K562 (cell line): ENCODE results near the gene TRAPPC8. TPM values are rescaled to one million over a fixed set of nuclear protein-coding genes. Genes with fewer than 3 reads are reported as not detected.
"Not testable (repeated sequence)": the region's sequence is repeated elsewhere in the genome, so short reads cannot be mapped to it uniquely, and the experiment has no call there.

Experiments
- ATAC-seq: fragments of 200-7000 bp; cut with Tn5 transposase; 3 replicates; pipeline ENCODE4 v1.9.1; 2020; ENCODE audit warnings: moderate library complexity
- BruUV-seq: library from RNA; stranded (reverse); fragments of 400-500 nt; replicated peaks from 2 replicates; lab custom pipeline; 2021; lab: Mats Ljungman, UMichigan
- CTCF ChIA-PET: fragments of 300-600 bp; formaldehyde crosslinking; extraction: SDS; loops from one replicate; lab custom pipeline; 2021; ENCODE audit warnings: low intra/inter-chr PET ratio; lab: Yijun Ruan, JAX
- POLR2A ChIA-PET: fragments of 300-600, 350-650 bp; sonication (Branson Sonifier 250); formaldehyde crosslinking; extraction: SDS; loops from one replicate; lab custom pipeline; 2021; ENCODE audit warnings: antibody characterized with exemption, inconsistent platforms; lab: Yijun Ruan, JAX
- DNase-seq, 4 experiments: peaks; one replicate each; pipeline versions ENCODE4 v3.0.0 to v3.0.0-alpha.2; 2011 to 2018; ENCODE audit warnings: low spot score in 3 of 4, mixed read lengths in 3 of 4; ENCODE audit errors: extremely low read depth in 1 of 4
- FAIRE-seq: peaks from 2 replicates; lab custom pipeline; 2011; peaks lifted over from hg19 to GRCh38; lab: Jason Lieb, UNC
- H2AFZ ChIP-seq: 2 replicates; pipeline ENCODE4 v1.6.0; 2011; ENCODE audit warnings: low read depth, low read length, control low read depth, inconsistent platforms
- H3K27ac ChIP-seq: fragments of 200-600 bp; 3 replicates; pipeline ENCODE4 v1.8.0; 2011; ENCODE audit warnings: low read depth, mild to moderate bottlenecking, control low read depth, inconsistent platforms, low read length, moderate library complexity, mixed read lengths; ENCODE audit errors: extremely low read depth
- H3K27me3 ChIP-seq, 2 experiments: fragments of 300-600 bp in 1 of 2; 2 replicates in 1 of 2; 3 replicates in 1 of 2; pipeline versions ENCODE4 v1.6.0 to v1.8.0; 2011; ENCODE audit warnings: inconsistent platforms in 2 of 2, low read length in 2 of 2, mild to moderate bottlenecking in 1 of 2, mixed read lengths in 1 of 2, moderate library complexity in 1 of 2; ENCODE audit not compliant: control insufficient read depth in 2 of 2, insufficient read depth in 2 of 2
- H3K36me3 ChIP-seq: fragments of 300-600 bp; 3 replicates; pipeline ENCODE4 v1.8.0; 2011; ENCODE audit warnings: mild to moderate bottlenecking, low read length, inconsistent platforms; ENCODE audit not compliant: control insufficient read depth, insufficient read depth
- H3K4me1 ChIP-seq, 2 experiments: fragments of 200-600 bp in 1 of 2; replicated peaks in 1 of 2; 2 replicates in 1 of 2; 3 replicates in 1 of 2; pipeline versions ENCODE4 v1.5.1 to v1.8.0; 2011; ENCODE audit warnings: inconsistent platforms in 2 of 2, low read length in 2 of 2, mild to moderate bottlenecking in 1 of 2, mixed read lengths in 1 of 2, moderate library complexity in 1 of 2; ENCODE audit not compliant: control insufficient read depth in 2 of 2, insufficient read depth in 2 of 2
- H3K4me2 ChIP-seq: 2 replicates; pipeline ENCODE4 v1.6.1; 2011; ENCODE audit warnings: low read length, control low read depth, inconsistent platforms, mixed read lengths; ENCODE audit not compliant: insufficient read depth
- H3K4me3 ChIP-seq: fragments of 200-600 bp; sonication (generic), shearing (Covaris generic); 2 replicates; pipeline ENCODE4 v1.5.1; 2016; ENCODE audit warnings: control low read depth, inconsistent platforms
- H3K79me2 ChIP-seq: fragments of 200-600 bp; 3 replicates; pipeline ENCODE4 v1.8.0; 2011; ENCODE audit warnings: low read length, inconsistent platforms; ENCODE audit not compliant: control insufficient read depth, insufficient read depth
- H3K9ac ChIP-seq, 2 experiments: 2 replicates each; pipeline versions ENCODE4 v1.6.0 to v1.6.1; 2011; ENCODE audit warnings: low read depth in 2 of 2, low read length in 2 of 2, control low read depth in 1 of 2, inconsistent platforms in 1 of 2, mild to moderate bottlenecking in 1 of 2, mixed read lengths in 1 of 2; ENCODE audit not compliant: insufficient read depth in 1 of 2
- H3K9me1 ChIP-seq: one replicate; pipeline ENCODE4 v1.6.0; 2011; ENCODE audit warnings: inconsistent platforms, mild to moderate bottlenecking, low read length, moderate library complexity; ENCODE audit not compliant: control insufficient read depth, insufficient read depth
- H3K9me3 ChIP-seq: replicated peaks from 2 replicates; pipeline ENCODE4 v1.5.1; 2011; ENCODE audit warnings: low read depth, low read length, inconsistent platforms; ENCODE audit not compliant: control insufficient read depth, insufficient read depth
- H4K20me1 ChIP-seq: replicated peaks from 2 replicates; pipeline ENCODE4 v1.6.1; 2011; ENCODE audit warnings: low read length, inconsistent platforms, mixed read lengths; ENCODE audit not compliant: control insufficient read depth, insufficient read depth
- PKNOX1 ChIP-seq: fragments of 450-650 bp; IDR thresholded peaks from 2 replicates; pipeline ENCODE4 v1.6.1; 2016
- TRIM24 ChIP-seq, 2 experiments: fragments of 450-650 bp; IDR thresholded peaks; 2 replicates each; pipeline ENCODE4 v1.6.1; 2016
- ZNF175 ChIP-seq: fragments of 200-800 bp; sonication (Bioruptor generic); IDR thresholded peaks from 2 replicates; pipeline ENCODE4 v1.6.1; 2016; ENCODE audit warnings: low read depth, mild to moderate bottlenecking, missing genetic modification characterization, missing compliant biosample characterization
- WGBS: fragments of 100-300 bp; shearing (Covaris generic); methylation state at CpG from one replicate; pipeline ENCODE4 v1.1.6; 2016; ENCODE audit warnings: low coverage, mixed read lengths; ENCODE audit not compliant: insufficient coverage; ENCODE audit errors: missing lambda C conversion rate; 5-methylcytosine and 5-hydroxymethylcytosine counted together
- in situ Hi-C: fragments of 300-500 bp; cut with MboI; formaldehyde crosslinking; loops from 4 replicates; pipeline ENCODE4 v1.15.0; 2018; ENCODE audit warnings: inconsistent platforms, mixed read lengths
- intact Hi-C: fragments of 100-400 bp; cut with micrococcal nuclease; formaldehyde crosslinking; loops from 2 replicates; pipeline ENCODE4 v1.14.2; 2022
- polyA plus RNA-seq, 8 experiments: library from polyadenylated mRNA; depleted of rRNA in 4 of 8; stranded (reverse) in 5 of 8; unstranded in 3 of 8; fragments of >200 nt; fragmentation: Nextera tagmentation in 2 of 8; fragmentation: Illumina TruSeq in 1 of 8; extraction: Ambion mirVana in 2 of 8; extraction: Trizol in 1 of 8; gene quantifications; 2 replicates each; pipeline versions ENCODE4 v1.2.1 to v1.2.3, GENCODE V29; 2011 to 2014; ENCODE audit warnings: inconsistent platforms in 1 of 8, missing spikeins in 1 of 8
- total RNA-seq, 7 experiments: library from RNA; depleted of rRNA in 6 of 7; stranded (reverse); fragments of >200 nt in 6 of 7; fragmentation: Illumina TruSeq in 2 of 7; extraction: Trizol in 2 of 7; gene quantifications; 2 replicates each; pipeline versions ENCODE4 v1.2.1 to v1.2.3, GENCODE V29; 2011 to 2021; ENCODE audit warnings: low replicate concordance in 1 of 7
- TF ChIP-seq, protein P1 (sequence below): fragments of 250-450 bp; sonication (Bioruptor Pico); IDR thresholded peaks from 2 replicates; pipeline ENCODE4 v1.5.0; 2021; ENCODE audit warnings: mild to moderate bottlenecking, moderate library complexity

The TRAPPC8 gene
- total and polyA plus RNA-seq, 9 of the 15 experiments (the other 6 are each of a cell fraction or from before 2014, with no cell fraction given): 20.1 to 111 (median 35.6) TPM

GRCh38 chr18:31826673-31827325, 116.1 kb downstream of the TRAPPC8 start:
- H3K9ac ChIP-seq, H3K4me1 ChIP-seq, FAIRE-seq, H3K27me3 ChIP-seq, H3K79me2 ChIP-seq, POLR2A ChIA-PET, H3K4me3 ChIP-seq, CTCF ChIA-PET, H3K9me3 ChIP-seq, H2AFZ ChIP-seq, H3K4me2 ChIP-seq, DNase-seq, H3K9me1 ChIP-seq, H3K27ac ChIP-seq, H4K20me1 ChIP-seq, ATAC-seq: not testable (repeated sequence)
- in situ Hi-C loops (loop anchor here (10.0 kb wide), 1 partner anchor 272 kb away; no protein-coding TSS in a partner anchor), intact Hi-C loops (loop anchor here (10.0 kb wide), 1 partner anchor 192 kb away; no protein-coding TSS in a partner anchor)
- 0 out of 4 replicates have a peak, but pooled peaks of 1 of the 2 experiments have one; percentile 11 for TF ChIP-seq TRIM24 (IDR thresholded peaks at IDR 0.05)
- 62% methylated on average over 9 of the region's 10 CpGs for WGBS
- BruUV-seq: TSS peak; percentile 20
- peaks cover 21% of the 10 kb centered on the region for H3K36me3 ChIP-seq

- TF ChIP-seq ZNF175 (CRISPR knock-in tag) (no peak), PKNOX1 (peak; percentile 74)
- TF ChIP-seq, protein P1, sequence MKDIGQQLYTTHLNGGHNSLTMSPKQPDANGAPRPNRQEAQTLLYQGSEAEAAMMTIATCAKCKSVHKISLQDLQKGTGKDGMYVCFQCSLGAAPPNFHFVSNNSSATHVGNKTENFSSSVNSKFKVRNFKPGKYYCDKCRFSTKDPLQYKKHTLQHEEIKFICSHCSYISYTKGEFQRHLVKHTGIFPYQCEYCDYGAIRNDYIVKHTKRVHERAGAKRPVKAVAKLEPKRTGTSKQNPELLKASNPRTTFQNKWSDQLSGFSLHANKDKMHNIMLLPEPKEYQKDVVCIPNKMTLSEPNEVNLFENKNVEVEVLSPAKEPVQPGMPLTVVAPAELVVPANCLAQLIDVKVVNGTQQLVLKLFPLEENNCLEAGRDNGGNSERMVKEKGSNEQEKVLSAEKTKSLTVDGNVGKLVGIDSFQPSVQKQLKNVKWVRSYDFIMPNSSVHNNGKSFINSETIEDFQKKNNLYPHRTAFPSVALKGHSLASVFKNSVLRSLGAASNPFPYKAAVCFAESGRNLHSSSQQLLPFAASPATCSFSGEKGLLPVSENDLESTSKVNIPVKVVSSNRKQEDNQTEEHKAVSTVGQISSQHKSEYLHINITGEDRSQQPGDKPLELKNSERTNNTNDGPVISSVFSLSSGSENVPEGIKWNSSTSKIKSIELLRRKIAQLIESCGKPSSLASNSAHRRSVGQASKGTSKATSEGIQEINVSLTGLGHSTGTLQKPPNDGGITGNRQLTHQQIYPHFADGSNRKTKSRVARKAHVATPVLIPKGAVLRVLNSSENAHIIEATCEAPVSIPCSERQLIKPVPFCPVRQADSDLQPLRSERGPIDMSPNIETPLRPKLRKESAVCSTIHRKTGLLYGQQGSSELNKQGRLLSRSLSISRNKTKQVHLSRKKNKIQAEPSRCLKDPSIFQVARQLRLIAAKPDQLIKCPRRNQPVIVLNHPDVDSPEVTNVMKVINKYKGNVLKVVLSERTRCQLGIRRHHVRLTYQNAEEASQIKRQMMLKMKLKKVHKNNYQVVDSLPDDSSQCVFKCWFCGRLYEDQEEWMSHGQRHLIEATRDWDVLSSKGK (CRISPR knock-in tag): no peak
- no peaks in the 10 kb centered on the region for H3K27me3 ChIP-seq
- ChIA-PET POLR2A (no interaction called here), CTCF (no interaction called here)
- intact Hi-C loops: loop anchor here (10.0 kb wide), 1 partner anchor 191 kb away; no protein-coding TSS in a partner anchor
- H3K9ac ChIP-seq: no peak overlapping the region
- FAIRE-seq: no peak
- peaks cover 0 to 5% of the 10 kb centered on the region in 2 experiments; a peak in 3 of 5 replicates for H3K4me1 ChIP-seq
- in situ Hi-C loops: loop anchor here (10.0 kb wide), 1 partner anchor 271 kb away; no protein-coding TSS in a partner anchor
- H3K9me3 ChIP-seq: no peaks in the 10 kb centered on the region
- no TSS peak for BruUV-seq
- no peak overlapping the region for H3K4me2 ChIP-seq
- H3K36me3 ChIP-seq: peaks cover 15% of the 10 kb centered on the region
- ATAC-seq: no peak
- H3K9me1 ChIP-seq: no peaks in the 10 kb centered on the region
- 27% methylated on average over 3 of the region's 3 CpGs for WGBS
- no peak for DNase-seq
- no peak overlapping the region for H3K27ac ChIP-seq
- no peaks in the 10 kb centered on the region for H4K20me1 ChIP-seq
- H3K4me3 ChIP-seq: no peak overlapping the region
- no peaks in the 10 kb centered on the region for H3K79me2 ChIP-seq
- H2AFZ ChIP-seq: no peak overlapping the region
Observed at GRCh38 chr18:31825772-31826171, 117.2 kb downstream of the TRAPPC8 start.
